ENCODE measurements around the gene PLXDC2.
"Not testable (repeated sequence)": the region's sequence is repeated elsewhere in the genome, so short reads cannot be mapped to it uniquely, and the experiment has no call there.

Gene PLXDC2

DNA sequence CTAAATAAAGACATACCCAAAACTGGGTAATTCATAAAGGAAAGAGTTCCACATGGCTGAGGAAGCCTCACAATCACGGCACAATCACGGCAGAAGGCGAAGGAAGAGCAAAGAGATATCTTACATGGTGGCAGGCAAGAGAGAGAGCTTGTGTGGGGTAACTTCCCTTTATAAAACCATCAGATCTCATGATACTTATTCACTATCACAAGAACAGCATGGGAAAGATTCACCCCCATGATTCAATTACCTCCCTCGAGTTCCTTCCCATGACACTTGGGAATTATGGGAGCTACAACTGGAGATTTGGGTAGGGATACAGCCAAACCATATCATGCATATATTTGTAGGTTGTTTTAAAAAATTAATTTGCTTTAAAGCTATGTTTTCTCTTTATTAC is 217.2 kb downstream of the PLXDC2 start:
- H3K4me3 ChIP-seq (ENCODE audit: low read length): no peak overlapping the region
- TF ChIP-seq, protein P1, sequence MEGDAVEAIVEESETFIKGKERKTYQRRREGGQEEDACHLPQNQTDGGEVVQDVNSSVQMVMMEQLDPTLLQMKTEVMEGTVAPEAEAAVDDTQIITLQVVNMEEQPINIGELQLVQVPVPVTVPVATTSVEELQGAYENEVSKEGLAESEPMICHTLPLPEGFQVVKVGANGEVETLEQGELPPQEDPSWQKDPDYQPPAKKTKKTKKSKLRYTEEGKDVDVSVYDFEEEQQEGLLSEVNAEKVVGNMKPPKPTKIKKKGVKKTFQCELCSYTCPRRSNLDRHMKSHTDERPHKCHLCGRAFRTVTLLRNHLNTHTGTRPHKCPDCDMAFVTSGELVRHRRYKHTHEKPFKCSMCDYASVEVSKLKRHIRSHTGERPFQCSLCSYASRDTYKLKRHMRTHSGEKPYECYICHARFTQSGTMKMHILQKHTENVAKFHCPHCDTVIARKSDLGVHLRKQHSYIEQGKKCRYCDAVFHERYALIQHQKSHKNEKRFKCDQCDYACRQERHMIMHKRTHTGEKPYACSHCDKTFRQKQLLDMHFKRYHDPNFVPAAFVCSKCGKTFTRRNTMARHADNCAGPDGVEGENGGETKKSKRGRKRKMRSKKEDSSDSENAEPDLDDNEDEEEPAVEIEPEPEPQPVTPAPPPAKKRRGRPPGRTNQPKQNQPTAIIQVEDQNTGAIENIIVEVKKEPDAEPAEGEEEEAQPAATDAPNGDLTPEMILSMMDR (IDR thresholded peaks at IDR 0.05; ENCODE audit: insufficient read depth, low read depth, low read length, missing control alignments): no peak
- DNase-seq (ENCODE audit: low read depth): no peak

DNA sequence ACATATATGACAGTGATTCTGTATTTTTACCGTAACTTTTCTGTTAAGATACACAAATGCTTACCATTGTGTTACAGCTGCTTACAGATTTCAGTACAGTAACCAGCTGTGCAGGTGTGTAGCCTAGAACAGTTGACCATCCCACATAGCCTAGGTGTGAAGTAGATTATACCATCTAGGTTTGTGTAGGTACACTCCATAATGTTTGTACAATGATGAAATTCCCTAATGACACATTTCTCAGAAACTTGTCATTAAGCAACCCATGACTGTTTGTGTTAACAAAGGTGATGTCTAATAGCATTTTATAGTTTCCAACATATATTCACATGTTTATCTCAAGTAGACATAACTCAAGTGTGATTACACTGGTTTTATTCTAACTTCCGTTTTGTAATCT is 218.5 kb downstream of the PLXDC2 start:
- peak; percentile 81 for DNase-seq (ENCODE audit: low read depth)
- no peak overlapping the region for H3K4me3 ChIP-seq (ENCODE audit: low read length)
- TF ChIP-seq, protein P1 (IDR thresholded peaks at IDR 0.05; ENCODE audit: insufficient read depth, low read depth, low read length, missing control alignments): no peak

DNA sequence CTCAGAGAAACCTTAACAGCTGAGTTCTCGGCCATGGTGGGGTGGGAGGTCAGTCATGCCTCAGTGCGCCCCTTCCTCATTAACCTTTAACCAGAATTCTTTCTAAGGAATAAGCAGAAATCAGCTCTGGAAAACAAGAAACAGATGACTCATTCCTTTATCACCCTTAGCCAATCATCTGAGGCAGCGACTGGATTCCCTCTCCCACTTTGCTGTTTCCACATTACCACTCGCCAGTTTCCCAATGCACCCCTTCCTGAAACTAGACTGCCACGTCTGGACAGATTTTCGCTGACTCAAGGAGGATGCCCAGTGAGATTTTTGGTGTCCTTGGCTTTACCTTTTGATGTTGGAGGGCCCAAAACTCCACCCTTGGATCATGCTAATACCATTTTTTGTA is 223.8 kb downstream of the PLXDC2 start:
- H3K4me3 ChIP-seq (ENCODE audit: low read length): no peak overlapping the region
- peak; percentile 35 for DNase-seq (ENCODE audit: low read depth)
- TF ChIP-seq, protein P1 (IDR thresholded peaks at IDR 0.05; ENCODE audit: insufficient read depth, low read depth, low read length, missing control alignments): no peak

DNA sequence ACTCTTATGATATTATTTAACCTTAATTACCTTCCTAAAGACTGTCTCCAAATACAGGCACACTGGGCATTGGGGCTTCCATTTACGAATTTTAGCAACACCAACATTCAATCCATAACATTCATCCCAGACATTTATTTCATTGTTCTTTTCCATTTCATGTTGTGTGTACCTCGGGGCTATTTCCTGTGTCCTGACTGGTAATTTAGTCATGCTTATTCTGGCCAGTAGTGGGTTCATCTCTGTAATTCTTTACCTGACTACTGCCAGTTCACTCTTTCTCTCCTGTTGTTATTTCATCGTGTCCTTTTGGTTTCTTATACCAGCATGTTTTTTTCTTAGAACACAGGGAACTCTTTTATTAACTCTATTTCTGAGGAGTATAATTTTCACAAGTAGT is 225.7 kb downstream of the PLXDC2 start:
- TF ChIP-seq, protein P1 (IDR thresholded peaks at IDR 0.05; ENCODE audit: insufficient read depth, low read depth, low read length, missing control alignments): no peak
- no peak overlapping the region for H3K4me3 ChIP-seq (ENCODE audit: low read length)
- peak; percentile 45 for DNase-seq (ENCODE audit: low read depth)

DNA sequence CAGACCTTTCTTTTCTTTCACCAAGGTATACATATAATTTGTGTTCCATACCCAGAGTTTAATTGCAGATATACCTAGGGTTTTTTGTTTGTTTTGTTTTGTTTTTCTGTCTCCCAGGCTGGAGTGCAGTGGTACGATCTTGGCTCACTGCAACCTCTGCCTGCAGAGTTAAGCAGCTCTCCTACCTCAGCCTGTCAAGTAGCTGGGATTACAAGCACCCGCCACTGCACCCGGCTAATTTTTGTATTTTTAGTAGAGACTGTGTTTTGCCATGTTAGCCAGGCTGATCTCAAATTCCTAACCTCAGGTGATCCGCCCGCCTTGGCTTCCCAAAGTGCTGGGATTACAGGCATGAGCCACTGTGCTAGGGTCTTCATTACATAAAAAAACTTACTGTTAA is 228.9 kb downstream of the PLXDC2 start:
- not testable (repeated sequence) for H3K4me3 ChIP-seq (ENCODE audit: low read length); DNase-seq (ENCODE audit: low read depth)

DNA sequence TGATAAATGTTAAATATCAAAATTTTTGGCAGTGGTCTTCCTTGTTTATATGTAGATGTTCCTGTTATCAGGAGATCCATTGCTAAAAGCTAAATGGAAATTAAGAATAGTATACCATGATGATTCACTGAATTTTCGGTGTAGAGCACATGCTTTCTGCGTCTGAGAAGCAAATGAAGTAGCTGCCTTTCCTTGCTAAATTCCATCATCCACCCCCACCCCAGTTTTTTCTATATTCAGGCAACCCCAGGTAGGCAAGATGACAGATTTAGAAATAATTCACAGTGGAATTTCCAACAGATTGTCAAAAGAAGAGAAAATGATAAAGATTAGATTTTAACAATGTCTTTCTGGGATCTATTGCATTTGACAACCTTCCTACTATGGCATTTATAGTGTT is 231.9 kb downstream of the PLXDC2 start:
- TF ChIP-seq, protein P1 (IDR thresholded peaks at IDR 0.05; ENCODE audit: insufficient read depth, low read depth, low read length, missing control alignments): no peak
- DNase-seq (ENCODE audit: low read depth): no peak
- H3K4me3 ChIP-seq (ENCODE audit: low read length): no peak overlapping the region

DNA sequence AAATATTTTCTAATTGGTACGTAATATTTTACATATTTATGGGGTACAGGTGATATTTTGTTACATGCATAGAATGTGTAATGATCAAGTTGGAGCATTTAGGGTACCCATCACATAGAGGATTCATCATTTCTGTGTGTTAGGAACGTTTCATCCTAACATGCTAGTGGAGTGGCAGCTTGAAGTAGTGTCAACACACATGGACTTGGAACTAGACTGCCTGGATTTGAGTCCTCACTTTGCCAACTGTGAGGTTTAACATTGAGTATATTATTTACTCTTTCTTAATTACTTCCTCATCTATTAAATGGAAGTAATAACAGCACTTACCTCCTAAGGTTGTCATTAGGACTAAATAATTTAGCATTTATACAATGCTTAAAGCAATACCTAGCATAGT is 241.9 kb downstream of the PLXDC2 start:
- TF ChIP-seq, protein P1 (IDR thresholded peaks at IDR 0.05; ENCODE audit: insufficient read depth, low read depth, low read length, missing control alignments): no peak
- H3K4me3 ChIP-seq (ENCODE audit: low read length): no peak overlapping the region
- DNase-seq (ENCODE audit: low read depth): no peak

All from epithelial cell of esophagus (primary cell).